H9 (cell line): ENCODE measurements around the gene NFKB2. TPM values are rescaled to one million over a fixed set of nuclear protein-coding genes. Genes with fewer than 3 reads are reported as not detected.
A peak's percentile ranks its signal among the peaks of the same experiment; 100 is the strongest.

ENCODE experiments used
- DNase-seq: peaks from one replicate; pipeline ENCODE4 v3.0.0-alpha.2; 2017
- H2AFZ ChIP-seq: one replicate; pipeline ENCODE4 v1.6.1; 2013; ENCODE audit warnings: mild to moderate bottlenecking, low read length, control low read depth, moderate library complexity
- H2AK5ac ChIP-seq: 2 replicates; pipeline ENCODE4 v1.6.1; 2013; ENCODE audit warnings: low read length, control low read depth, mixed read lengths; ENCODE audit not compliant: insufficient read length
- H2BK120ac ChIP-seq: one replicate; pipeline ENCODE4 v1.6.1; 2013; ENCODE audit warnings: low read depth, mild to moderate bottlenecking, low read length, control low read depth, inconsistent platforms; ENCODE audit not compliant: poor library complexity, severe bottlenecking
- H2BK12ac ChIP-seq: 2 replicates; pipeline ENCODE4 v1.6.1; 2013; ENCODE audit warnings: low read length, control low read depth, mixed read lengths, low read depth; ENCODE audit not compliant: insufficient read length
- H2BK15ac ChIP-seq: 2 replicates; pipeline ENCODE4 v1.6.1; 2013; ENCODE audit warnings: low read depth, low read length, control low read depth
- H2BK20ac ChIP-seq: one replicate; pipeline ENCODE4 v1.6.1; 2013; ENCODE audit warnings: low read depth, mild to moderate bottlenecking, low read length, control low read depth, inconsistent platforms; ENCODE audit not compliant: poor library complexity, severe bottlenecking
- H2BK5ac ChIP-seq: 2 replicates; pipeline ENCODE4 v1.6.1; 2013; ENCODE audit warnings: low read length, control low read depth, mixed read lengths; ENCODE audit not compliant: insufficient read length
- H3K14ac ChIP-seq: 2 replicates; pipeline ENCODE4 v1.6.1; 2013; ENCODE audit warnings: low read length, control low read depth; ENCODE audit not compliant: insufficient read depth
- H3K18ac ChIP-seq: 2 replicates; pipeline ENCODE4 v1.6.1; 2013; ENCODE audit warnings: low read depth, mild to moderate bottlenecking, mixed read lengths, low read length, control low read depth; ENCODE audit not compliant: insufficient read length
- H3K23ac ChIP-seq: 2 replicates; pipeline ENCODE4 v1.6.1; 2013; ENCODE audit warnings: low read length, control low read depth, mixed read lengths, low read depth; ENCODE audit not compliant: insufficient read length
- H3K23me2 ChIP-seq: 2 replicates; pipeline ENCODE4 v1.6.1; 2013; ENCODE audit warnings: low read depth, mild to moderate bottlenecking, mixed read lengths, low read length, control low read depth; ENCODE audit not compliant: insufficient read length, poor library complexity, severe bottlenecking
- H3K27ac ChIP-seq: 2 replicates; pipeline ENCODE4 v1.5.1; 2013; ENCODE audit warnings: low read length, control low read depth, mixed read lengths, low read depth; ENCODE audit not compliant: insufficient read length
- H3K27me3 ChIP-seq: 2 replicates; pipeline ENCODE4 v1.6.1; 2013; ENCODE audit warnings: low read length, control low read depth, inconsistent platforms; ENCODE audit not compliant: insufficient read depth
- H3K4ac ChIP-seq: 2 replicates; pipeline ENCODE4 v1.6.1; 2013; ENCODE audit warnings: low read depth, mild to moderate bottlenecking, control low read depth, inconsistent platforms, low read length, moderate library complexity
- H3K4me1 ChIP-seq: 2 replicates; pipeline ENCODE4 v1.6.1; 2013; ENCODE audit warnings: low read length, control low read depth, inconsistent platforms; ENCODE audit not compliant: insufficient read depth
- H3K4me2 ChIP-seq: 2 replicates; pipeline ENCODE4 v1.6.1; 2013; ENCODE audit warnings: low read length, control low read depth, mixed read lengths; ENCODE audit not compliant: insufficient read length, insufficient read depth
- H3K56ac ChIP-seq: 2 replicates; pipeline ENCODE4 v1.6.1; 2013; ENCODE audit warnings: low read depth, mild to moderate bottlenecking, mixed read lengths, low read length, control low read depth; ENCODE audit not compliant: insufficient read length
- H3K79me1 ChIP-seq: 2 replicates; pipeline ENCODE4 v1.6.1; 2013; ENCODE audit warnings: low read depth, mild to moderate bottlenecking, moderate library complexity, low read length, control low read depth, inconsistent platforms; ENCODE audit not compliant: insufficient read depth, poor library complexity, severe bottlenecking
- H3K79me2 ChIP-seq: 2 replicates; pipeline ENCODE4 v1.6.1; 2013; ENCODE audit warnings: low read length, control low read depth, inconsistent platforms; ENCODE audit not compliant: insufficient read depth
- H3K9ac ChIP-seq: 2 replicates; pipeline ENCODE4 v1.6.1; 2013; ENCODE audit warnings: low read length, control low read depth, mixed read lengths; ENCODE audit not compliant: insufficient read length; ENCODE audit errors: extremely low read depth
- H3K9me3 ChIP-seq: one replicate; pipeline ENCODE4 v1.6.1; 2013; ENCODE audit warnings: low read depth, low read length, inconsistent platforms; ENCODE audit not compliant: control insufficient read depth
- H3T11ph ChIP-seq: one replicate; pipeline ENCODE4 v1.6.1; 2013; ENCODE audit warnings: mild to moderate bottlenecking, low read length, control low read depth, inconsistent platforms
- H4K20me1 ChIP-seq: one replicate; pipeline ENCODE4 v1.6.1; 2013; ENCODE audit not compliant: control insufficient read depth, insufficient read length, insufficient read depth
- H4K5ac ChIP-seq: 2 replicates; pipeline ENCODE4 v1.6.1; 2013; ENCODE audit warnings: low read depth, mild to moderate bottlenecking, mixed read lengths, low read length, control low read depth; ENCODE audit not compliant: insufficient read length
- H4K8ac ChIP-seq: replicated peaks from 2 replicates; pipeline ENCODE4 v1.6.1; 2013; ENCODE audit warnings: low read length, control low read depth, mixed read lengths, low read depth; ENCODE audit not compliant: insufficient read length
- H4K91ac ChIP-seq: 2 replicates; pipeline ENCODE4 v1.6.1; 2013; ENCODE audit warnings: low read depth, mild to moderate bottlenecking, moderate library complexity, mixed read lengths, low read length, control low read depth; ENCODE audit not compliant: insufficient read length
- H3K27ac Mint-ChIP-seq, 3 experiments: 2 replicates in 2 of 3; 3 replicates in 1 of 3; pipeline ENCODE4 v1.8.0; 2020 to 2021; ENCODE audit warnings: mixed read lengths in 3 of 3, mild to moderate bottlenecking in 1 of 3, moderate library complexity in 1 of 3
- H3K27me3 Mint-ChIP-seq: 2 replicates; pipeline ENCODE4 v1.8.0; 2021; ENCODE audit warnings: low read depth, mild to moderate bottlenecking, moderate library complexity, mixed read lengths
- H3K36me3 Mint-ChIP-seq, 3 experiments: 2 replicates in 2 of 3; 3 replicates in 1 of 3; pipeline ENCODE4 v1.8.0; 2020 to 2021; ENCODE audit warnings: low read depth in 3 of 3, mixed read lengths in 3 of 3; ENCODE audit not compliant: insufficient read depth in 1 of 3
- H3K4me1 Mint-ChIP-seq, 2 experiments: 2 replicates each; pipeline ENCODE4 v1.8.0; 2020; ENCODE audit warnings: mixed read lengths in 2 of 2
- H3K4me3 Mint-ChIP-seq, 2 experiments: 2 replicates in 1 of 2; 3 replicates in 1 of 2; pipeline ENCODE4 v1.8.0; 2020 to 2021; ENCODE audit warnings: mild to moderate bottlenecking in 2 of 2, mixed read lengths in 2 of 2, moderate library complexity in 1 of 2
- H3K9me3 Mint-ChIP-seq, 2 experiments: 2 replicates in 1 of 2; 3 replicates in 1 of 2; pipeline ENCODE4 v1.8.0; 2020; ENCODE audit warnings: mild to moderate bottlenecking in 2 of 2, mixed read lengths in 2 of 2, moderate library complexity in 1 of 2
- CTCF ChIP-seq: fragments of 200-600 bp; sonication (generic); conservative IDR thresholded peaks from 3 replicates; pipeline ENCODE4 v1.8.0; 2021; ENCODE audit warnings: antibody characterized with exemption, mild to moderate bottlenecking
- WGBS: extraction: QIAGEN DNeasy Blood & Tissue Kit; methylation state at CpG from one replicate; pipeline ENCODE4 v1.1.7; 2013; ENCODE audit warnings: missing lambda C conversion rate, low lambda C conversion rate, mixed read lengths; ENCODE audit not compliant: insufficient read length; ENCODE audit errors: extremely low coverage; 5-methylcytosine and 5-hydroxymethylcytosine counted together
- total RNA-seq: library from RNA; stranded (reverse); gene quantifications from 2 replicates; pipeline ENCODE4 v1.2.1, GENCODE V29; 2021

NFKB2 gene
- total RNA-seq, 1 experiment from 2014 or later, result 23.7 TPM

GRCh38 chr10:102450124-102450373, 54.5 kb downstream of the NFKB2 start:
- no peak overlapping the region for H3K14ac ChIP-seq
- no peak overlapping the region for H2BK5ac ChIP-seq
- H3K18ac ChIP-seq, result no peak overlapping the region
- peak overlapping the region; percentile 84 to 97 for H3K4me3 Mint-ChIP-seq
- peak overlapping the region; percentile 92 for H3K4me2 ChIP-seq
- TF ChIP-seq CTCF, result no peak
- H3K79me1 ChIP-seq, result peaks cover 3% of the 10 kb centered on the region
- no peak overlapping the region for H2BK20ac ChIP-seq
- H3K4me1 ChIP-seq, result peaks cover 7% of the 10 kb centered on the region; the same call in 1 of the 2 replicates
- no peak overlapping the region for H2BK120ac ChIP-seq
- H2BK12ac ChIP-seq, result no peak overlapping the region
- no peak overlapping the region for H3K23ac ChIP-seq
- H3T11ph ChIP-seq, result no peak overlapping the region
- H2BK15ac ChIP-seq, result no peak overlapping the region
- peaks cover 4 to 8% (median 4%) of the 10 kb centered on the region in 3 experiments for H3K36me3 Mint-ChIP-seq
- H3K27ac ChIP-seq, result no peak overlapping the region
- H3K79me2 ChIP-seq, result peaks cover 3% of the 10 kb centered on the region; the same call in 1 of the 2 replicates
- peaks cover 33 to 43% of the 10 kb centered on the region in 2 experiments for H3K4me1 Mint-ChIP-seq
- H3K27me3 ChIP-seq, result 0 out of 2 replicates have a peak, but pooled peaks cover 2% of the 10 kb centered on the region
- H3K9me3 ChIP-seq, result no peaks in the 10 kb centered on the region
- DNase-seq, result no peak
- no CpG with 5 or more reads among the region's 11 CpGs for WGBS
- peaks cover 11% of the 10 kb centered on the region for H3K23me2 ChIP-seq
- no peak overlapping the region for H4K91ac ChIP-seq
- no peak overlapping the region for H3K56ac ChIP-seq
- H3K27me3 Mint-ChIP-seq, result peaks cover 3% of the 10 kb centered on the region; the same call in 1 of the 2 replicates
- H3K9ac ChIP-seq, result peak overlapping the region; percentile 78
- H4K5ac ChIP-seq, result no peak overlapping the region
- H3K4ac ChIP-seq, result no peak overlapping the region; the same call in 1 of the 2 replicates
- H4K8ac ChIP-seq, result no peak overlapping the region
- no peaks in the 10 kb centered on the region for H4K20me1 ChIP-seq
- H3K27ac Mint-ChIP-seq, result peak overlapping the region; percentile 78 to 96 (median 94)
- no peak overlapping the region for H2AK5ac ChIP-seq
- no peak overlapping the region for H2AFZ ChIP-seq
- no peaks in the 10 kb centered on the region; a peak in 2 of 5 replicates for H3K9me3 Mint-ChIP-seq
